BJ (cell line): ENCODE results near the gene ACSF3. TPM values are rescaled to one million over a fixed set of nuclear protein-coding genes. Genes with fewer than 3 reads are reported as not detected.

Experiments
- CTCF ChIA-PET: fragments of 350-600 bp; formaldehyde crosslinking; extraction: SDS; loops from one replicate; lab custom pipeline; 2021; ENCODE audit warnings: antibody characterized with exemption, inconsistent platforms; lab: Yijun Ruan, JAX
- POLR2A ChIA-PET: fragments of 300-600 bp; sonication (Branson Sonifier 250); formaldehyde crosslinking; extraction: SDS; loops from one replicate; lab custom pipeline; 2021; ENCODE audit warnings: antibody characterized with exemption; lab: Charles Lee
- DNase-seq: peaks from one replicate; pipeline ENCODE4 v3.0.0-alpha.2; 2011; ENCODE audit warnings: low read depth
- H3K27me3 ChIP-seq: 2 replicates; pipeline ENCODE4 v1.6.0; 2011; ENCODE audit warnings: low read length; ENCODE audit not compliant: control insufficient read depth, insufficient read depth
- H3K36me3 ChIP-seq: 2 replicates; pipeline ENCODE4 v1.5.1; 2011; ENCODE audit warnings: low read length; ENCODE audit not compliant: control insufficient read depth, insufficient read depth
- H3K4me3 ChIP-seq: 2 replicates; pipeline ENCODE4 v1.5.1; 2011; ENCODE audit warnings: low read depth, mild to moderate bottlenecking, control low read depth, low read length
- polyA minus RNA-seq: library from RNA; depleted of rRNA, polyadenylated mRNA; stranded (reverse); fragments of >200 nt; gene quantifications from 2 replicates; pipeline ENCODE4 v1.2.3, GENCODE V29; 2011; rRNA and poly(A)+ RNA removed
- polyA plus RNA-seq: library from polyadenylated mRNA; depleted of rRNA; stranded (reverse); fragments of >200 nt; gene quantifications from 2 replicates; pipeline ENCODE4 v1.2.3, GENCODE V29; 2011; rRNA removed
- TF ChIP-seq, protein P1 (sequence below): IDR thresholded peaks from 2 replicates; pipeline ENCODE4 v1.5.1; 2011; ENCODE audit warnings: low read depth, mild to moderate bottlenecking, control low read depth, inconsistent platforms, low read length, moderate library complexity; ENCODE audit not compliant: insufficient read depth

The ACSF3 gene
- 10.3 and 12.5 TPM in 2 replicates for polyA plus RNA-seq
- polyA minus RNA-seq, result 14.8 and 20.2 TPM in 2 replicates

DNA sequence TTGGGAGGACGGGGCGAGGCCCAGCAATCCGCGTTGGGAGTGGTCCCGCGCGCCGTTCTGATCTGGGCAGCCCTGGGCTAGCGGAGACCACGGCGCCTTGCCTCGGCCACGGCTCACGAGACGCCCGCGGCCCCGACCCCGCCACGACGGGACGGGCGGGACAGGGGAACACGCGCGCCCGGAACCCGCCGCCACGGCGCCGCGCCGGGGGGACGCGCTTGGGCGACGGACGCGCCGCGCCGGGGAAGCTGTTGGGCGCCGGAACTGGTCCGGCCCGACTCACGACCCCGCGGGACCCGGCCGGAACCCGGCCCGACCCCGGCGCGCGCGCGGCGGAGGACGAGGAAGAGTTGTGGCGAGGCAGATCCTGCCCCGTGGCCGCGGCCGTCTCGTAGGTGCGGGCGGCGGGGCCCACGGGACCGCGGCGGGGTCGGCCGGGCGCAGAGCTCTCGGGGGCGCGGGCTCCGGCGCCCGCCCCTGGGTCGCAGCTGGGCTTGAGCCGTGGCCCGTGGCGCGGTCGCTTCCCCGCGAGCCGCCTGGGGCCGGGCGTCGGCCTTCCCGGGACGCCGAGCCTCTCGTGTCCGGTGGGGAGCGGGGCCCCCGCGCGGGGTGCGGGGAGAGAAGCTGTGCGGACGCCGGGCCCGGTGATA is at the start of gene ACSF3:
ACSF3 (plus strand) TSS at position 251 of the 650 bp plus-strand sequence. CDS start 6,830 bp downstream, outside the sequence.
- DNase-seq, result no peak
- ChIA-PET POLR2A (no interaction called here), CTCF (interaction anchor here (1.0 kb wide), 1 partner anchor 253 kb away, joined by 3 read pairs; no protein-coding TSS in a partner anchor)
- peaks cover 8% of the 10 kb centered on the region for H3K27me3 ChIP-seq
- H3K36me3 ChIP-seq, result no peaks in the 10 kb centered on the region; the same call in 1 of the 2 replicates
- H3K4me3 ChIP-seq, result peak within 1 kb of the TSS; percentile 81
- TF ChIP-seq, protein P1, sequence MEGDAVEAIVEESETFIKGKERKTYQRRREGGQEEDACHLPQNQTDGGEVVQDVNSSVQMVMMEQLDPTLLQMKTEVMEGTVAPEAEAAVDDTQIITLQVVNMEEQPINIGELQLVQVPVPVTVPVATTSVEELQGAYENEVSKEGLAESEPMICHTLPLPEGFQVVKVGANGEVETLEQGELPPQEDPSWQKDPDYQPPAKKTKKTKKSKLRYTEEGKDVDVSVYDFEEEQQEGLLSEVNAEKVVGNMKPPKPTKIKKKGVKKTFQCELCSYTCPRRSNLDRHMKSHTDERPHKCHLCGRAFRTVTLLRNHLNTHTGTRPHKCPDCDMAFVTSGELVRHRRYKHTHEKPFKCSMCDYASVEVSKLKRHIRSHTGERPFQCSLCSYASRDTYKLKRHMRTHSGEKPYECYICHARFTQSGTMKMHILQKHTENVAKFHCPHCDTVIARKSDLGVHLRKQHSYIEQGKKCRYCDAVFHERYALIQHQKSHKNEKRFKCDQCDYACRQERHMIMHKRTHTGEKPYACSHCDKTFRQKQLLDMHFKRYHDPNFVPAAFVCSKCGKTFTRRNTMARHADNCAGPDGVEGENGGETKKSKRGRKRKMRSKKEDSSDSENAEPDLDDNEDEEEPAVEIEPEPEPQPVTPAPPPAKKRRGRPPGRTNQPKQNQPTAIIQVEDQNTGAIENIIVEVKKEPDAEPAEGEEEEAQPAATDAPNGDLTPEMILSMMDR, result no peak

DNA sequence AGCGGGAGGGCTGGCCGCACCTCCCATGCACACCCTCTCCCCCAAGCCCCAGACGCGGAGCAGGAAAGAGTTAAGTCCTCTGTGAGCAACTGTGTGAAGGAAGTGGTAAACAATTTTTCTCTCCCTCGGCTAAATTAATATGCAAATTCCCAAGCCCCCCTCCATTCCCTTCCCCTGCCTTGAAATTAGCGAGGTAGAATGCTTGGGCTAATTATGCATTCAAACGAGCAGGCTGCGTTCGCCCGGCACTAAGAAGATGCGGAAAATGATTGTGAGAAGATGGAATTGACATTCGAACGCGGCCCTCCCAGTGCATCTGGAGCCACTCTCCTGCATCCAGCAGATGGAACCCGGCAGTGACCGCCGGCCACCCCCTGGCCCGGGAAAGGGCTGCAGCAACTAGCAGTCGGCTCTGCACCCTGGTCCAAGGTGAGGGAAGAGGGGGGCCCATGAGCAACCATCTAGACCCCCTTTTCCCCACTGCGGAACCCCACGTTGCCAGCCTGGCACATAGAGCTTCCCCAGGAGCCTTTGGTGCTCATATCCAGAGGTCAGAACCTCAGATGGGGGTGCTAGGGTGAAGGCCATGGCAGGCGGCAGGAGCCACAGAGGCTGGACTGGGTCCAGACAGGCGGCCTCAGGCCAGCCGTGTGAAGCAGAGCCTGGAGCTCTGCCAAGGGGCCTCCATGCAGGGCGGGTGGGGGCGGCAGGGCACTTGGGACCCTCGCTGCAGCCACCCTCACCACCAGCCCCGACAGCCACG is 49.1 kb upstream of the ACSF3 start:
- CTCF ChIA-PET, result no interaction called here
- TF ChIP-seq, protein P1, result no peak
- DNase-seq, result no peak
- Histone ChIP-seq H3K27me3 (no peaks in the 10 kb centered on the region), H3K4me3 (no peak overlapping the region), H3K36me3 (no peaks in the 10 kb centered on the region)
- POLR2A ChIA-PET, result no interaction called here

- CTCF ChIA-PET, result no interaction called here
- TF ChIP-seq, protein P1, result no peak
- no peak for DNase-seq
- Histone ChIP-seq H3K36me3 (no peaks in the 10 kb centered on the region), H3K4me3 (no peak overlapping the region), H3K27me3 (no peaks in the 10 kb centered on the region)
- POLR2A ChIA-PET, result no interaction called here
Observed at GRCh38 chr16:89045181-89045815, 48.4 kb upstream of the ACSF3 start.

- H3K27me3 ChIP-seq, result no peaks in the 10 kb centered on the region
- no peak overlapping the region for H3K4me3 ChIP-seq
- no peak for DNase-seq
- H3K36me3 ChIP-seq, result no peaks in the 10 kb centered on the region
- TF ChIP-seq, protein P1, result no peak
- ChIA-PET POLR2A (no interaction called here), CTCF (no interaction called here)
Observed at GRCh38 chr16:89045881-89046280, 47.8 kb upstream of the ACSF3 start.

- DNase-seq, result no peak
- H3K27me3 ChIP-seq, result no peaks in the 10 kb centered on the region
- CTCF ChIA-PET, result no interaction called here
Observed at GRCh38 chr16:89046491-89046890, 47.2 kb upstream of the ACSF3 start.

More at GRCh38 chr16:89046491-89046890, 47.2 kb upstream of the ACSF3 start:
- POLR2A ChIA-PET, result no interaction called here
- TF ChIP-seq, protein P1, result no peak
- Histone ChIP-seq H3K4me3 (no peak overlapping the region), H3K36me3 (no peaks in the 10 kb centered on the region)
